ENCODE data around the gene SCARB1. TPM values are rescaled to one million over a fixed set of nuclear protein-coding genes. Genes with fewer than 3 reads are reported as not detected.

Gene SCARB1
- total and polyA plus RNA-seq, 9 of the 15 experiments (the other 6 are each of a cell fraction or from before 2014, with no cell fraction given) = 0.56 to 157 (median 52.8) TPM

DNA sequence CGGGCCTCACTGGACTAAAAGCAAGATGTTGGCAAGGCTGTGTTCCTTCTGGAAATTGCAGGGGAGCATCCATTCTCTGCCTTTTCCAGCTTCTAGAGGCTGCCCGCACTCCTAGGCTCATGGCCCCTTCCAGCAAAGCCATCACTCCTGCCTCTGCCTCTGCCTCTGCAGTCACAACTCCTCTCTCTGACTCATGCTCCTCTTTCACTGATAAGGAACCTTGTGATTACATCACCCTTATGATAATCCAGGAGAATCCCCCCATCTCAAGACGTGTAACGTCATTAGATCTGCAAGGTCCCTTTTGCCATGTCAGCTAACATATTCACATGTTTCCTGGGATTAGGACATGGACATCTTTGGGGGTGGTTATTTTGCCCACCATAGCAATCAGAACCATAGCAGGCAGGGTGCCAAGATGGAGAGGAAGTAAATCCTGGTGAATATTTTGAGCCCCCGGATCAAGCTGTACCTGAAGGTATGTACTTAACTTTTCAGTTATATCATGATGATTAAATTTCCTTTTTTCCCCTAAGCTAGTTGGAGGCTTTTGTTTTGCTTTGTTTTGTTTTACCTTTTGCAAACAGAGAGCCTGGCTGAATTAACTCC, 123.6 kb downstream of the SCARB1 start (continued):
- TF ChIP-seq, protein P1, sequence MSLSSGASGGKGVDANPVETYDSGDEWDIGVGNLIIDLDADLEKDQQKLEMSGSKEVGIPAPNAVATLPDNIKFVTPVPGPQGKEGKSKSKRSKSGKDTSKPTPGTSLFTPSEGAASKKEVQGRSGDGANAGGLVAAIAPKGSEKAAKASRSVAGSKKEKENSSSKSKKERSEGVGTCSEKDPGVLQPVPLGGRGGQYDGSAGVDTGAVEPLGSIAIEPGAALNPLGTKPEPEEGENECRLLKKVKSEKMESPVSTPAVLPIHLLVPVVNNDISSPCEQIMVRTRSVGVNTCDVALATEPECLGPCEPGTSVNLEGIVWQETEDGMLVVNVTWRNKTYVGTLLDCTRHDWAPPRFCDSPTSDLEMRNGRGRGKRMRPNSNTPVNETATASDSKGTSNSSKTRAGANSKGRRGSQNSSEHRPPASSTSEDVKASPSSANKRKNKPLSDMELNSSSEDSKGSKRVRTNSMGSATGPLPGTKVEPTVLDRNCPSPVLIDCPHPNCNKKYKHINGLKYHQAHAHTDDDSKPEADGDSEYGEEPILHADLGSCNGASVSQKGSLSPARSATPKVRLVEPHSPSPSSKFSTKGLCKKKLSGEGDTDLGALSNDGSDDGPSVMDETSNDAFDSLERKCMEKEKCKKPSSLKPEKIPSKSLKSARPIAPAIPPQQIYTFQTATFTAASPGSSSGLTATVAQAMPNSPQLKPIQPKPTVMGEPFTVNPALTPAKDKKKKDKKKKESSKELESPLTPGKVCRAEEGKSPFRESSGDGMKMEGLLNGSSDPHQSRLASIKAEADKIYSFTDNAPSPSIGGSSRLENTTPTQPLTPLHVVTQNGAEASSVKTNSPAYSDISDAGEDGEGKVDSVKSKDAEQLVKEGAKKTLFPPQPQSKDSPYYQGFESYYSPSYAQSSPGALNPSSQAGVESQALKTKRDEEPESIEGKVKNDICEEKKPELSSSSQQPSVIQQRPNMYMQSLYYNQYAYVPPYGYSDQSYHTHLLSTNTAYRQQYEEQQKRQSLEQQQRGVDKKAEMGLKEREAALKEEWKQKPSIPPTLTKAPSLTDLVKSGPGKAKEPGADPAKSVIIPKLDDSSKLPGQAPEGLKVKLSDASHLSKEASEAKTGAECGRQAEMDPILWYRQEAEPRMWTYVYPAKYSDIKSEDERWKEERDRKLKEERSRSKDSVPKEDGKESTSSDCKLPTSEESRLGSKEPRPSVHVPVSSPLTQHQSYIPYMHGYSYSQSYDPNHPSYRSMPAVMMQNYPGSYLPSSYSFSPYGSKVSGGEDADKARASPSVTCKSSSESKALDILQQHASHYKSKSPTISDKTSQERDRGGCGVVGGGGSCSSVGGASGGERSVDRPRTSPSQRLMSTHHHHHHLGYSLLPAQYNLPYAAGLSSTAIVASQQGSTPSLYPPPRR (CRISPR knock-in tag; IDR thresholded peaks at IDR 0.05; ENCODE audit: borderline replicate concordance) = no peak
- TF ChIP-seq NFIC (IDR thresholded peaks at IDR 0.05) (peak; percentile 66), TAL1 (IDR thresholded peaks at IDR 0.05) (no peak), GABPA (tag; conservative IDR thresholded peaks at IDR 0.05; ENCODE audit: low read depth) (no peak), DPF2 (IDR thresholded peaks at IDR 0.05) (peak; percentile 73), TRIM28 (IDR thresholded peaks at IDR 0.05) (peak; percentile 69; the same call in 1 of the 2 replicates), PRPF4 (IDR thresholded peaks at IDR 0.05; ENCODE audit: insufficient read depth, low read depth, low read length, poor library complexity, severe bottlenecking) (no peak), ATF1 (CRISPR knock-in tag; IDR thresholded peaks at IDR 0.05) (no peak), ATF1 (tag; IDR thresholded peaks at IDR 0.05) (peak; percentile 51), RBM25 (IDR thresholded peaks at IDR 0.05; ENCODE audit: low read depth, low read length, severe bottlenecking) (peak; percentile 87), NCOA2 (IDR thresholded peaks at IDR 0.05; ENCODE audit: partially characterized antibody in 2 of 2) (no peak), DIDO1 (tag; IDR thresholded peaks at IDR 0.05; ENCODE audit: low read depth) (no peak), ZNF57 (CRISPR knock-in tag; IDR thresholded peaks at IDR 0.05) (no peak)
- TF ChIP-seq, protein P2, sequence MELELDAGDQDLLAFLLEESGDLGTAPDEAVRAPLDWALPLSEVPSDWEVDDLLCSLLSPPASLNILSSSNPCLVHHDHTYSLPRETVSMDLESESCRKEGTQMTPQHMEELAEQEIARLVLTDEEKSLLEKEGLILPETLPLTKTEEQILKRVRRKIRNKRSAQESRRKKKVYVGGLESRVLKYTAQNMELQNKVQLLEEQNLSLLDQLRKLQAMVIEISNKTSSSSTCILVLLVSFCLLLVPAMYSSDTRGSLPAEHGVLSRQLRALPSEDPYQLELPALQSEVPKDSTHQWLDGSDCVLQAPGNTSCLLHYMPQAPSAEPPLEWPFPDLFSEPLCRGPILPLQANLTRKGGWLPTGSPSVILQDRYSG (tag; conservative IDR thresholded peaks at IDR 0.05; ENCODE audit: low read depth) = no peak
- TF ChIP-seq, protein P3, sequence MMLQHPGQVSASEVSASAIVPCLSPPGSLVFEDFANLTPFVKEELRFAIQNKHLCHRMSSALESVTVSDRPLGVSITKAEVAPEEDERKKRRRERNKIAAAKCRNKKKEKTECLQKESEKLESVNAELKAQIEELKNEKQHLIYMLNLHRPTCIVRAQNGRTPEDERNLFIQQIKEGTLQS (IDR thresholded peaks at IDR 0.05) = peak; percentile 95
- TF ChIP-seq, protein P3 (CRISPR knock-in tag; conservative IDR thresholded peaks at IDR 0.05) = no peak
- TF ChIP-seq, protein P4, sequence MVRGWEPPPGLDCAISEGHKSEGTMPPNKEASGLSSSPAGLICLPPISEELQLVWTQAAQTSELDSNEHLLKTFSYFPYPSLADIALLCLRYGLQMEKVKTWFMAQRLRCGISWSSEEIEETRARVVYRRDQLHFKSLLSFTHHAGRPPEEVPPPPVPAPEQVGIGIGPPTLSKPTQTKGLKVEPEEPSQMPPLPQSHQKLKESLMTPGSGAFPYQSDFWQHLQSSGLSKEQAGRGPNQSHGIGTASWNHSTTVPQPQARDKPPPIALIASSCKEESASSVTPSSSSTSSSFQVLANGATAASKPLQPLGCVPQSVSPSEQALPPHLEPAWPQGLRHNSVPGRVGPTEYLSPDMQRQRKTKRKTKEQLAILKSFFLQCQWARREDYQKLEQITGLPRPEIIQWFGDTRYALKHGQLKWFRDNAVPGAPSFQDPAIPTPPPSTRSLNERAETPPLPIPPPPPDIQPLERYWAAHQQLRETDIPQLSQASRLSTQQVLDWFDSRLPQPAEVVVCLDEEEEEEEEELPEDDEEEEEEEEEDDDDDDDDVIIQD (CRISPR knock-in tag; IDR thresholded peaks at IDR 0.05) = no peak
- TF ChIP-seq, protein P5, sequence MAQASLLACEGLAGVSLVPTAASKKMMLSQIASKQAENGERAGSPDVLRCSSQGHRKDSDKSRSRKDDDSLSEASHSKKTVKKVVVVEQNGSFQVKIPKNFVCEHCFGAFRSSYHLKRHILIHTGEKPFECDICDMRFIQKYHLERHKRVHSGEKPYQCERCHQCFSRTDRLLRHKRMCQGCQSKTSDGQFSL (CRISPR knock-in tag; IDR thresholded peaks at IDR 0.05) = 0 out of 2 replicates have a peak, but pooled peaks have one; percentile 31
- TF ChIP-seq, protein P5 (tag; IDR thresholded peaks at IDR 0.05) = no peak
